Daoy (cell line): ENCODE measurements around the gene SCAPER. TPM values are rescaled to one million over a fixed set of nuclear protein-coding genes. Genes with fewer than 3 reads are reported as not detected.
"Not testable (repeated sequence)": the region's sequence is repeated elsewhere in the genome, so short reads cannot be mapped to it uniquely, and the experiment has no call there.

Source experiments
- DNase-seq: peaks from one replicate; pipeline ENCODE4 v3.0.0-alpha.2; 2015; ENCODE audit warnings: low read depth
- total RNA-seq: library from RNA; depleted of rRNA; stranded (reverse); fragments of >200 nt; shearing (Covaris generic); gene quantifications from 2 replicates; pipeline ENCODE4 v1.2.3, GENCODE V29; 2014

Gene SCAPER
- total RNA-seq, 1 experiment from 2014 or later = 5.7 TPM

DNA sequence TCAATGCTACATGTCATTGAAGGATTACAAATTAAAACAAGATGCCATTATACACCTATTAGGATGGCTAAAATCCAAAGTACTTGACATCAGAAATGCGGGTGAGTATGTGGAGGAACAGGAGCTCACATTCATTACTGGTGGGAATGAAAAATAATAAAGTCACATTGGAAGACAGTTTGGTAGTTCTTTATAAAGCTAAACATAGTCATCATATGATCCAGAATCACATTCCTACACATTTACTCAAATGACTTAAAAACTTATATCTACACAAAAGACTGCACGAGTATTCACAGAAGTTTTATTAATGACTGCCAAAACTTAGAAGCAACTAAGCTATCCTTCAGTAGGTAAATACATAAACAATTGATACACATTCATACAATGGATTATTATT is 421.4 kb downstream of the SCAPER start:
- no peak for DNase-seq

DNA sequence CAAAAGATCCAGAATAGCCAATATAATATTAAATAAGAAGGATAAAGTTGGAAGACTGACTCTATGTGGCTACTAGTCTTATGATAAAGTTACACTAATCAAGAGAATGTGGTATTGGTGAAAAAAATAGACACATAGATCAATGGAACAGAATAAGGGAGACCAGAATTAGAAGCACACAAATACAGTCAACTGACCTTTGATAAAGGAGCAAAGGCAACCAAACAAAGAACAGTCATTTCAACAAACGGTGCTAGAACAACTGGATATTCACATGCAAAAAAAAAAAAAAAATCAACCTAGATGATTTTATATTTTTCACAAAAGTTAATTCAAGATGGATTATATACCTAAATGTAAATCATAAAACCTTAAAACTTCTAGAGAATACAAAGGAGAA is 422.1 kb downstream of the SCAPER start:
- DNase-seq = no peak

GRCh38 chr15:76480267-76480666 is 424.9 kb downstream of the SCAPER start:
- no peak for DNase-seq

GRCh38 chr15:76470691-76471090 is 434.4 kb downstream of the SCAPER start:
- DNase-seq = no peak

DNA sequence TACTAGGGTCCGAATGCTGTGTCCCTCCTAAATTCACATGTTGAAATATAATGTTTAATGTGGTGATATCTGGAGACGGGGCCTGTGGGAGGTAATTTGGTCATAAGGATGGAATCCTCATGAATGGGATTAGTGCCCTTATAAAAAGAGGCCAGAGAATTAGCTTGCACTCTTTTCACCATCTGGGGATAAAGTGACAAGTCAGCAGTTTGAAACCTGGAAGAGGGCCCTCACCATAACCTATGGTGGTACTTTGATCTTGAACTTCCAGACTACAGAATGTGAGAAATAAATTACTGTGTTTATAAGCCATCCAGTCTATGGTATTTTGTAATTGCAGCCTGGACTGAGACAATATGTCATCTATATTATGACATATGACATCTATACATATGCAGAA is 436.4 kb downstream of the SCAPER start:
- DNase-seq = no peak

- DNase-seq = no peak
Observed at GRCh38 chr15:76467136-76467535, 438.0 kb downstream of the SCAPER start.

DNA sequence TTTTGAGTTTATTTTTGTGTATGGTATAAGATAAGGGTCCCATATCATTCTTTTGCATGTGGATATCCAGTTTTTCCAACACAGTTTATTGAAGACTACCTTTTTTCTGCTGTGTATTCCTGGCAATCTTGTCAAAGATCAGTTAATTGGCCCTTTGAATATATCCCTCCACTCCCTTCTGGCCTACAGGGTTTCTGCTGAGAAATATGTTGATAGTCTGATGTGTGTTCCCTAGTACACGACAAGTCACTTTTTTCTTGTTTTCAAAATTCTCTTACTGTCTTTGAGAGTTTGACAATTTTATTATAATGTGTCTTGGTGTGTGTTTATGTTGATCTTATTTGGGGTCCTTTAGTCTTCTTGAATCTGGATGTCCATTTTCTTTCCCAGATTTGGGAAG is 439.4 kb downstream of the SCAPER start:
- DNase-seq = no peak

DNA sequence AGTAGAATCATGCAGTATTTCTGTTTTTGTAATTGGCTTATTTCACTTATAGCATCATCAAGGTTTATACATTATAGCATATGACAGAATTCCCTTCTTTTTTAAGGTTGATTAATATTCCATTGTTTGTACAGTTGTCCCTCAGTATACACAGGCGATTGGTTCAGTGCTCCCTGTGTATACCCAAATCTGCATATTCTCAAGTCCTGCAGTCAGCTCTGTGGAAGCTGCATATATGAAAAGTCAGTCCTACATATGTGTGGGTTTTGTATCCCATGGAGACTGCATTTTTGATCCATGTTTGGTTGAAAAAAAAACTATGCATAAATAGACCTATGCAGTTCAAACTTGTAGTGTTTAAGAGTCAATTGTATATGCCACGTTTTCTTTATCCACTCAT is 440.9 kb downstream of the SCAPER start:
- DNase-seq = no peak

GRCh38 chr15:76460871-76461270 is 444.3 kb downstream of the SCAPER start:
- no peak for DNase-seq

DNA sequence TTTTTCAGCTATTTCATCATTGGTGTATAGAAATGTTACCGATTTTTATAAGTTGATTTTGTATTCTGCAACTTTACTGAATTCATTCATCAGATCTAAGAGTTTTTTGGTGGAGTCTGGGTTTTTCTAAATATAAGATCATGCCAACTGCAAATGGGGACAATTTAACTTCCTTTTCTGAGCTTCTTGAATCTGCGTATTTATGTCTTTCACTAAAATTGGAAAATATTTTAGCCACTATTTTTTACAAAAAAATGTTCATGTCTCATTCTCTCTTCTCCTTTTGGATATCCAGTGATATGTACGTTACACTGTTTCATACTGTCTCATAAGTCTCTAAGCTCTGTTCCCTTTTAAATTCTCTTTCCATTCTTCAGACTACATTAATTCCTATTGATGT is 444.8 kb downstream of the SCAPER start:
- DNase-seq = no peak

- no peak for DNase-seq
Observed at GRCh38 chr15:76451540-76451939, 453.6 kb downstream of the SCAPER start.

DNA sequence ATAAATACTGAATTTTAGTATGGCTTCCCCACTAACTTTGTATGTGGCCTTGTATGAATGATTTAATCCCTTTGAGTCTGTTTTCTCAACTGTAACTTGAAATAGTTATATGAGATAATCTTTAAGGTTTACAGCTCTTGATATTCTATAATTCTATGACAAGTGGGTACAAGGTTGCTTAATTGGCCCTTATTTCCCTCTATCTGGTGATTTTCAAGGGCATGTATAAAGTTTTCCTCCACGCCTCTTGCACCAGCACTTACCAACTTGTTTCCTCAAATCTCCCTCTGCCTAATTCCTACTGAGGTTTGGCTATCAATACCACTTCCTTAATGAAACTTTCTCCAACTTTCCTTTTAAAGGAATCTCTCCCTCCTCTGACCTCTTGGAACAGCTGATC is 455.7 kb downstream of the SCAPER start:
- no peak for DNase-seq

DNA sequence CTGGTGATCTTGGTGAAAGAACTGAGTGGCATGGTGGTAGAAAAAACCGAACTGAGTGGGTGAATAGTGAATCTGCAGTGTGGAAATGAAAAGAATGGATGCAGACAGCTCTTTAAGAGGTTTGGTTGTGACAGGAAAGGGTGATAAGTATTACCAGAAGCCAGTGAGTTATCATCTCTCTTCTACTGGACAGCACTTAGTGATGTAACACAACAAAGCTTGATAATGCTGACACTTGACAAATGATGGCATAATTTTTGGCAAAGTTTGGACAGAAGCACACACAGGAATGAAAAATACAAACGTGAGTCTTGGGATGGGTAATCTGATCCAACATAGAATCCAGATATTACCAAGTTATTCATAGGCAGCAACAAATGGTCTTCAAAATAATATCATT is 456.4 kb downstream of the SCAPER start:
- no peak for DNase-seq

DNA sequence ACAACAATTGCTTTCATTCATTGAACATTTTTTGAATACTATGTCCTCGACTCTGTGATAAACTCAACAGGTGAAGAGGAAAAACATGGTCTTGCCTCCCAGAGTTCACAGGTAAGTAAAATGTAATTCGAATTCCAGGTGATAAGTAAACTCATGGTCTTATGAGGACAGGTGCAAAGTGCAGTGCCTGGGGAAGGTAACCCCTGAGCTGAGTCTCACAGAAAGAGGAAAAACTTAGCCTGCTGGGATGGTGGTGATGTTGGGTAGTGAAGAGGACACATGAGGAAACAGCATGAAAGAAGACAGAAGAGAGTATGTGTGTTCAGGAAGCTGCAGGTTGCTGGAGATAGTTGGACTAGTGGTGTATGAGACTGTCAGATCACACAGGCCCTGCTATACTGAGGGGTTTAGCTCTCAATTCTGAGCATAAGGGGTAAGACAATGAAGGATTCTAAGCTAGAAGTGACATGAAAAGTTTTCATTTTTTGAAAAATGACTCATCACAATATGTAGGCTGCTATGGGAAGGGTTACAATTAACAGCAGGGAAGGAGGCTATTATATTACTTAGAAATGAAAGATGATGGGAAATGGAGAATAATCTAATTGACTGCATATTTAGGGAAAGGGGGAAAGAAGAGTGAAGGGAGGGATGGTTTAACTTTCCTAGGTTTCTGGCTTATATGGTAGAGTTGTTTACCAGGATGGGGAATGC is 457.3 kb downstream of the SCAPER start:
- DNase-seq = no peak

DNA sequence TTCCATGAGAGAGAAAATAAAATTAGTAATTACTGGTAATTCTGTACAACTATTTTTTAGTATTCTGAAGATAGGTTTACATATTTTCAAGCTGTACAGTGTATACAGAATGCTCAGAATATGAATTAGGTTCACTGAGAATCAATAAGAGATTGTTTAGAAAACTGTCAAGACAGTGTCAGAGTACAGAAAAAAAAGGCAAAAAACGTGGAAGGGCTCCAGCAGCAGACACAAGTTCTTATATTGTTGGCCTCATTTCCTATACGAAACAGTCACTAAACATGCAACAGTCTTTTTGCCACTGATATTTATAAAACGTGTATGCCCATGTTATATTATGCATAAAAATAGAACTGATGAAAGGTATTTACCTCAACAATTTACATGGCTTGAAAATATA is 464.7 kb downstream of the SCAPER start:
- DNase-seq = no peak

- DNase-seq = no peak
Observed at GRCh38 chr15:76439542-76439941, 465.6 kb downstream of the SCAPER start.

DNA sequence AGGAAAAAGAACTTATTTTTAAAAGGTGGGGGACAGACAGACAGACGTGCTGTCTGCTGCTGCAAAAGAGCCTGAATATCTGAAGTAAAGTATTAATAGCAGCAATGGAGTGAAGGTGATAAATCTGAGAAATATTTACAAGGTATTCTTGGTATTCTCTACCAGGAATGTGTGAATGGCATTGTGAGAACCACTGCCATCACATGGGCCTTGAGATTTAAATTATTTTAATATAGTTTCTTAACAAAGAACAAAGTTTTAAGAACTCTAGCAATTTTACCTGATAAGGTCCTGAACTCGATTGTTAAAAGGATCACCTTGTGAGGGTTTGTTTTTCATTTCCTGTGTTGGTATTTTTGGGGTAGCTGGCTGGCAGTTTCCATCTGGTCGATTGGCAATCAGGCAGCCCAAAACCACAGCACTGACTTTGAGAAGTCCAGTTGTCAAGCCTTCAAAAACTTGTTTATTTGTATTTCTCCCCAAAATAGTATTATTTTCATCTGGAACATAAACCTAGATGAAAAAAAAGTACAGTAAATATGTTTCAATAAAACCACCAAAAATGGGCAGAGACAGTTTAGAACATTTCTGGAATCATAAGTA is 471.2 kb downstream of the SCAPER start:
- DNase-seq = no peak

DNA sequence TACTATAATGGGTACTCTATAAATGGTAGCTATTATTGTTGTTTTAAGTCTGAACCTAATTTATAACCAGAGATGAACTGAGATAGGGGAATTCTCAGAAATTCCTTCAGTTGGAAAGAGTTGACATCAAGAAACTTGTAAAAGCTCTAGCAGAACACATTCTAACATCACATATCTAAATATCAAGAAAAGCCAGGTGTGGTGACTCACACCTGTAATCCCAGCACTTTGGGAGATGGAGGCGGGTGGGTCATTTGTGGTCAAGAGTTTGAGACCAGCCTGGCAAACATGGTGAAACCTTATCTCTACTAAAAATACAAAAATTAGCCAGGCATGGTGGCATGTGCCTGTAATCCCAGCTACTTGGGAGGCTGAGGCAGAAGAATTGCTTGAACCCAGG is 472.1 kb downstream of the SCAPER start:
- peak; percentile 3 for DNase-seq

DNA sequence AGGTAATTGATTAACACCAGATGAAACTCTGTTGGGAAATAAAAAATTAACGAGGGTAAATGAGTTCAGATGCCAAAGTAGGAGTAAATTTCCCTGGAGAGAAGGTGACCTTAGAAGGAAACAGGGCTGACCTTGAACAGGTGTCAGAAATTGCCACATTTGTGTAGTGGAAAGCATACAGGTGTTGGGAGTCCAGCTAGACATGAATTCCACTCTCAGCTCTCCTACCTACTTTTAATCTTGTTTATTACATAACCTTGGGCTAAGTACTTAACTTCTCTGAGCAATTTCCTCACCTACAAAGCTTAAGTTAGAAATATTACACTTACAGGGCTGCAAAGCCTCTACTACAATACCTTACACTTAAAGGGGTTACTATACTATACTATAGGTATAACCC is 472.5 kb downstream of the SCAPER start:
- DNase-seq = no peak

GRCh38 chr15:76431971-76432370 is 473.2 kb downstream of the SCAPER start:
- DNase-seq = peak; percentile 12

DNA sequence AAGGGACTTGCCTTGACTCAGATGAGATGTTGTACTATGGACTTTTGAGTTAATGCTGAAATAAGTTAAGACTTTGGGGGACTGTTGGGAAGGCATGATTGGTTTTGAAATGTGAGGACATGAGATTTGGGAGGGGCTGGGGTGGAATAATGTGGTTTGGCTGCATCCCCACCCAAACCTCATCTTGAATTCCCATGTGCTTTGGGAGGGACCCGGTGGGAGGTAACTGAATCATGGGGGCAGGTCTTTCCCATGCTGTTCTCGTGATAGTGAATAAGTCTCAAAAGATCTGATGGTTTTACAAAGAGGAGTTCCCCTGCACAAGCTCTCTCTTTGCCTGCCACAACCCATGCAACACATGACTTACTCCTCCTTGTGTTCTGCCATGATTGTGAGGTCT is 474.4 kb downstream of the SCAPER start:
- not testable (repeated sequence) for DNase-seq

DNA sequence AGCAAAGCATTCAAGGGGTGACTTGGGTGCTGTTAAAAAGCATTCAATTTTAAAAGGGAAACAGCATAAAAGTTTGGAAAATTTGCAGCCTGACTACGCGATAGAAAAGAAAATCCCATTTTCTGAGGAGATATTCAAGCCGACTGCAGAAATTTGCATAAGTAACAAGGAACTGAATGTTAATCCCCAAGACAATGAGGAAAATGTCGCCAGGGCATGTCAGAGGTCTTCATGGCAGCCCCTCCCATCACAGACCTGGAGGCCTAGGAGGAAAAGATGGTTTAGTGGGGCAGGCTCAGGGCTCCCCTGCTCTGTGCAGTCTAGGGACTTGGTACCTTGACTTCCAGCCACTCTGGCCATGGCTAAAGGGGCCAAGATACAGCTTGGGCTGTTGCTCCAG is 475.5 kb downstream of the SCAPER start:
- DNase-seq = no peak

- DNase-seq = no peak
Observed at GRCh38 chr15:76426941-76427340, 478.2 kb downstream of the SCAPER start.
